BLaER1 (cell line): ENCODE results near the gene ARF3.
"Not testable (repeated sequence)": the region's sequence is repeated elsewhere in the genome, so short reads cannot be mapped to it uniquely, and the experiment has no call there.

Experiments
- H3K27ac ChIP-seq: shearing (Covaris generic); formaldehyde crosslinking; 2 replicates; pipeline ENCODE4 v1.8.1; 2022
- H3K27me3 ChIP-seq: shearing (Covaris generic); formaldehyde crosslinking; 2 replicates; pipeline ENCODE4 v1.8.1; 2022
- H3K36me3 ChIP-seq: shearing (Covaris generic); formaldehyde crosslinking; 2 replicates; pipeline ENCODE4 v1.8.1; 2022
- H3K4me1 ChIP-seq: shearing (Covaris generic); formaldehyde crosslinking; 2 replicates; pipeline ENCODE4 v1.8.1; 2022
- H3K4me2 ChIP-seq: shearing (Covaris generic); formaldehyde crosslinking; 2 replicates; pipeline ENCODE4 v1.8.1; 2022
- H3K4me3 ChIP-seq: shearing (Covaris generic); formaldehyde crosslinking; 2 replicates; pipeline ENCODE4 v1.8.1; 2022
- H3K9ac ChIP-seq: shearing (Covaris generic); formaldehyde crosslinking; 2 replicates; pipeline ENCODE4 v1.8.1; 2022
- H3K9me3 ChIP-seq: shearing (Covaris generic); formaldehyde crosslinking; 2 replicates; pipeline ENCODE4 v1.8.1; 2022
- H4K20me1 ChIP-seq: shearing (Covaris generic); formaldehyde crosslinking; 2 replicates; pipeline ENCODE4 v1.8.1; 2022
- Cebpa-rat ChIP-seq: shearing (Covaris generic); IDR thresholded peaks from 2 replicates; pipeline ENCODE4 v1.8.1; 2022

The ARF3 gene

DNA sequence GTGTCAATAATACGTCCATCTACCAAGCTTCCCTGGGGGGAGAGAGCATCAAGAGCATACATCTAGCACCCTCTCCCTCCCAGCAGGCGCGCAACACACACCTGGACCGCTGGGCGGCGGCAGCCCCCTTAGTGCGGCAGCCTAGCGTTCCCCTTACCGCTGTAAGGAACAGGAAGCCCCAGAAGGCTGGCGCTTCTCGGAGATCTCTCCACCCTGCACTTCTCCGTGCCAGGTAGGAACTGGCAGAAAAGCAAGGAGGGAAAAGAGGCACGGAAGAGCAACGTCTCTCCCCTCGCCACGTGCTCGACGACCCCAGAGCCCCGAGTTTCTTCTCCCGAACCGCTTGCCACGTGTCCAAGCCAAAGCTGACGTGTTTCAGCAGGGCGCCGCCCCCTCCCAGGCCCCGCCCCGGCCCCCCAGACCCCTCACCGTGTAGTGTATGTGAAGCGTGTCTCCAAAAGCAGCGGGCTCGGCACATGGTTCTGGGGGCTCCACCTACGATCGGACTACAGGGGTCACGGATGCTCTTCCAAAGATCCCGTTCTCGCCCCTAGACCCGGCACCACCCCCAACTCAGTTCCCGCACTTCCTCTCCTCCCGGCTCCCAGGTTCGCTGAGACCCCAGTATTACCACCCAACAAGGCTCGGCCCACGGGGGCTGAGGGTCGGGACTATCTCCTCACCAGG, 32.5 kb downstream of the ARF3 start:
- H3K4me3 ChIP-seq = peak overlapping the region; percentile 94
- peak overlapping the region; percentile 80 for H3K4me2 ChIP-seq
- no peaks in the 10 kb centered on the region for H3K9me3 ChIP-seq
- TF ChIP-seq Cebpa-rat = no peak
- peak overlapping the region; percentile 92 for H3K9ac ChIP-seq
- H4K20me1 ChIP-seq = no peaks in the 10 kb centered on the region
- H3K27me3 ChIP-seq = no peaks in the 10 kb centered on the region
- peak overlapping the region; percentile 86 for H3K27ac ChIP-seq
- peaks cover 53% of the 10 kb centered on the region for H3K36me3 ChIP-seq
- H3K4me1 ChIP-seq = peaks cover 17% of the 10 kb centered on the region

DNA sequence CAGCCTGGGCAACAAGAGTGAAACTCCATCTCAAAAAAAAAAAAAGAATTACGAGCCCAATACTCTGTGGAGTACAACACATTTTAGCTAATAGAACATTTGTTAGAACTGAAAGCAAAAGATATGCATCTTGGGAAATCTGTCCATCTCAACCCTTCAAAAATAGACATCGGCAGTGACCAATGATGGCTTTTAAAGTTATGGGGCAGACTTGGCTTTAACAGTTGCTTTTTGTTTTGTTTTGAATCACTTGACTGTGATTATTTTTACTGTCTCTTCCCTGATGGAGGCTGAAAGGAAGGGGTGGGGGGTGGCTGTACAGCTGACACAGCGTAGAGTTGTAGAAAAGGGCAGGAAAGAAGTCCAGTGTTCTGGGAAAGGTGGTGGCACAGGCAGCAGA, 34.2 kb downstream of the ARF3 start:
- Histone ChIP-seq H3K4me1 (peaks cover 25% of the 10 kb centered on the region), H3K4me2 (no peak overlapping the region), H3K9me3 (no peaks in the 10 kb centered on the region), H3K27ac (no peak overlapping the region), H4K20me1 (no peaks in the 10 kb centered on the region), H3K9ac (no peak overlapping the region), H3K36me3 (peaks cover 38% of the 10 kb centered on the region), H3K27me3 (no peaks in the 10 kb centered on the region), H3K4me3 (no peak overlapping the region)
- TF ChIP-seq Cebpa-rat = no peak

DNA sequence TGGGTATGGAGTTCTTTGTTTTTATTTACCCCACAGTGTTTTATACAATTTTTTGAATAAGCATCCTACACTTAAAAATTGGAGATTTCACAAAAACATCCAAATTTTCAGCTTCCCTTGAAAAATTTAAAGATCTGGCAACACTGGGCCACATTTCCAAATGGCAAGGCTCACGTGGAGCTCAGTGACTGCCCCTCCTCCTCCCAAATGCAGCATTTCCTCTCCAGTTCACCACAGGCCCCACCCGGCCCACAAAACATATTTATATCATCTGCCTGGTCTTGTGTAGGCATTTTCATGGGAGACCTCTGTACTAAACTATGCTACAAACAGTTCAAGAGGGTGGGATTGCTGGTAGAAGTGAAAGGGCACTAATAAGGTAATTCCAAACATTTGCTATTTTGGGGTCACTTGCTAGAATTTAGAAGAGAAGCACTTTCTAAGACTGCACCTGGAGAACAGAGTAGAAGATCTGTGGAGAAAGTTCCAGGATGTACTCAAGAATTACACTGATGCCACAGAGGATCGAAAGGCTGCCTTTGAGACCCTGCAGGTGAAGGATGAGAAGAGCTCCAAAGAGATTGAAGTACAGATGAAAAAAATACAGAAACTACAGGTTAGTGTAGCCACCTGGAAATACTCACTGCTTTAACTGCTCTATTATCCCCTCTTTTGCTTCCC, 39.3 kb downstream of the ARF3 start:
- Histone ChIP-seq H3K4me2 (peak overlapping the region; percentile 61), H3K36me3 (peaks cover 24% of the 10 kb centered on the region), H3K4me1 (peaks cover 19% of the 10 kb centered on the region), H4K20me1 (no peaks in the 10 kb centered on the region), H3K9ac (peak overlapping the region; percentile 12; the same call in 1 of the 2 replicates), H3K27me3 (no peaks in the 10 kb centered on the region), H3K4me3 (no peak overlapping the region), H3K27ac (peak overlapping the region; percentile 49; the same call in 1 of the 2 replicates), H3K9me3 (peaks cover 6% of the 10 kb centered on the region; the same call in 1 of the 2 replicates)
- no peak for TF ChIP-seq Cebpa-rat

DNA sequence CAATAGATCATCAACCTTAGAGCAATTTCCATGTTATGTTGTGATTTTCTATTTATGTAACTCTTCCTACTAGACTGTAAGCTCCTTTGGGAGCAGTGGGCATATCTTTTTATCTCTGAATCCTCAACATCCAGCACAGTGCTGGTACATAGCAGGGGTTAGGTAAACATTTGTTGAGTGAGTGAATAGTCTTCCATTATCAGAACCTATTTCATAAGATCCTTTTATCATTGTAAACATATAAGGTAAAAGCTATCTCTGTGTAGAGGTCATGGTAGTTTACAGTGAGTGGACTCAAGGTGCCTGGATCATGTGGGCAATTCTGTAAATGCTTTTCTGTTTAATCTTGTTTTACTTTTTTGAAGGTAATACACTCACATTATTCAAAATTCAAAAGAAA, 47.1 kb downstream of the ARF3 start:
- Histone ChIP-seq H3K4me1 (no peaks in the 10 kb centered on the region), H3K4me3 (no peak overlapping the region), H3K27ac (no peak overlapping the region), H3K36me3 (0 out of 2 replicates have a peak, but pooled peaks cover 3% of the 10 kb centered on the region), H3K9me3 (no peaks in the 10 kb centered on the region), H4K20me1 (no peaks in the 10 kb centered on the region), H3K4me2 (no peak overlapping the region), H3K9ac (no peak overlapping the region), H3K27me3 (no peaks in the 10 kb centered on the region)
- TF ChIP-seq Cebpa-rat = no peak

DNA sequence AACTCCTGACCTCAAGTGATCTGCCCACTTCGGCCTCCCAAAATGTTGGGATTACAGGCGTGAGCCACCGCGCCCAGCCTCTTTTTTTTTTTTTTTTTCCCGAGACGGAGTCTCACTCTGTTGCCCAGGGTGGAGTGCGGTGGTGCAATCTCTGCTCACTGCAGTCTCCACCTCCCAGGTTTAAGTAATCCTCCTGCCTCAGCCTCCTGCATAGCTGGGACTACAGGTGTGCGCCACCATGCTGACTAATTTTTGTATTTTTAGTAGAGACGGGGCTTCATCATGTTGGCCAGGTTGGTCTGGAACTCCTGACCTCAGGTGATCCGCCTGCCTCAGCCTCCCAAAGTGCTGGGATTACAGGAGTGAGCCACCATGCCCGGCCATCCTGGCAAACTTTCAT, 47.6 kb downstream of the ARF3 start:
- H3K36me3 ChIP-seq, H3K27me3 ChIP-seq, H3K4me1 ChIP-seq, H3K4me3 ChIP-seq, H3K9me3 ChIP-seq, H3K9ac ChIP-seq, H4K20me1 ChIP-seq, H3K27ac ChIP-seq, H3K4me2 ChIP-seq: not testable (repeated sequence)

DNA sequence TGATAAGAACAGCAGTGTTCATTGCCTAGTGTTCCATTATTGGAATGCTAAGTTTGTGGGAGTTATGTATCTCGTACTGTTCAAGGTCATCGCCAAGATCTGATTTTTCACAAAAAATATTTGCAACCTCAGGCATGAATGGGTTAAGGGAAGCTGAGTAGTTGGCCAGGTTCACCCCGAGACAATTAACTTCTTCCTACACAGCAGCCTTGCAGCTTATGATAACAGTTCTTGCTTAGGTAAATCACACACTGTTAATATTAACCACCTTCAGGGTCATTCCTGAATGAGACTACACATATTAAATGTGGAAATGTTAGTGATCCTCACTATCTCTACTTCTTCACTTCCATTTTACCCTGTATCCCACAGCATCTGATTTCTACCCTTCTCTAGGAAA, 50.0 kb downstream of the ARF3 start:
- H3K4me3 ChIP-seq = no peak overlapping the region
- H3K4me2 ChIP-seq = no peak overlapping the region
- H3K9ac ChIP-seq = no peak overlapping the region
- H3K27me3 ChIP-seq = no peaks in the 10 kb centered on the region
- no peak overlapping the region for H3K27ac ChIP-seq
- H3K4me1 ChIP-seq = peaks cover 18% of the 10 kb centered on the region
- H4K20me1 ChIP-seq = no peaks in the 10 kb centered on the region
- H3K9me3 ChIP-seq = no peaks in the 10 kb centered on the region
- no peaks in the 10 kb centered on the region for H3K36me3 ChIP-seq
- TF ChIP-seq Cebpa-rat = no peak

DNA sequence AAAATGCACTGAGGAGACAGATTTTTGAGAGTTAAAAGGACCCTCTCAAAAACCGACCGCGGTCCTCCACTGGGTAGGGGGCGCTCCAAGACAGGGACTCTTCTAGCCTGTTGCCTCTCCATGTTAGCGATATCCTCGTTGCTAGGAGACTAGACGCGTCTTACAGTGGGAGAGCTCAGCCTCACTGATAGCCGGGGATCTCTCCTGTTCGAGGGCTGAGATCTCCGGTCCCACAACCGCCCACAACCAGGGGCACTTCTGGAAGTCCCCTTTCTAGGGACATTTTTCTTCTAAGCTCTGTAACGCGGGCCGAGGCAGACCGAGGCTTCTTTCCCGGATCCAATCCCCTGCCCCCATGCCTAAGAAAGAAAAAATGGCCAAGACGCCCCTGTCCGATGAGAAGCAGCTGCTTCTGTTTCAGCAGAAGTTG, 53.3 kb downstream of the ARF3 start:
- H3K27me3 ChIP-seq = no peaks in the 10 kb centered on the region
- H3K4me3 ChIP-seq = peak overlapping the region; percentile 53
- peak overlapping the region; percentile 23; the same call in 1 of the 2 replicates for H3K9ac ChIP-seq
- no peak overlapping the region for H3K27ac ChIP-seq
- no peaks in the 10 kb centered on the region for H3K36me3 ChIP-seq
- H3K9me3 ChIP-seq = no peaks in the 10 kb centered on the region
- H3K4me1 ChIP-seq = peaks cover 18% of the 10 kb centered on the region
- TF ChIP-seq Cebpa-rat = no peak
- peak overlapping the region; percentile 90 for H3K4me2 ChIP-seq
- no peaks in the 10 kb centered on the region for H4K20me1 ChIP-seq

DNA sequence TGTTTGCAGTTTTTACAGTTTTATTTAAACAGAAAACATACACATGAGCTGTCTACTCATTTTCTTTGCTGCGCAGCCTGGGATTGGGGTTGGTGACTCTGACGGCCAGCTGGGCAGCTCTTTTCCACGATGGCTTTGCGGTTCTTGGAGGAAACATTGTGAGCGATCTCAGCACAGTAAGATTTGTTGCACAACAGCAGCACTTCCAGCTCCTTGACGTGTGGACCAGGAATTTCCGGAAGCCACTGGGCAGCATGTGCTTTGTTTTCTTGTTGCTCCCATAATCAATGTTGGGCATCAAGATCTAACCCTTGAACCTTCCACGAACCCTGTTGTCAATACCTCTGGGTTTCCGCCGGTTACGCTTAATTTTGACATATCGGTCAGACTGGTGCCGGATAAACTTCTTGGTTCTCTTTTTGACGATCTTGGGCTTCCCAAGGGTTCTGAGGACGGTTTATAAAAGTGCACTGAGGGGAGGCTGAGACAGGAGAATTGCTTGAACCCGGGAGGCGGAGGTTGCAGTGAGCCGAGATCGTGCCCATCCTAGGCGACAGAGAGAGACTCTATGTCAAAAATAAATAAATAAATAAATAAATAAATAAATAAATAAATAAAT, 53.8 kb downstream of the ARF3 start:
- TF ChIP-seq Cebpa-rat = no peak
- H3K27me3 ChIP-seq = no peaks in the 10 kb centered on the region
- H3K9ac ChIP-seq = no peak overlapping the region
- H3K4me2 ChIP-seq = peak overlapping the region; percentile 90
- H3K27ac ChIP-seq = no peak overlapping the region
- H3K9me3 ChIP-seq = no peaks in the 10 kb centered on the region
- H3K4me3 ChIP-seq = peak overlapping the region; percentile 53; the same call in 1 of the 2 replicates
- H3K4me1 ChIP-seq = peaks cover 18% of the 10 kb centered on the region
- H3K36me3 ChIP-seq = no peaks in the 10 kb centered on the region
- no peaks in the 10 kb centered on the region for H4K20me1 ChIP-seq

DNA sequence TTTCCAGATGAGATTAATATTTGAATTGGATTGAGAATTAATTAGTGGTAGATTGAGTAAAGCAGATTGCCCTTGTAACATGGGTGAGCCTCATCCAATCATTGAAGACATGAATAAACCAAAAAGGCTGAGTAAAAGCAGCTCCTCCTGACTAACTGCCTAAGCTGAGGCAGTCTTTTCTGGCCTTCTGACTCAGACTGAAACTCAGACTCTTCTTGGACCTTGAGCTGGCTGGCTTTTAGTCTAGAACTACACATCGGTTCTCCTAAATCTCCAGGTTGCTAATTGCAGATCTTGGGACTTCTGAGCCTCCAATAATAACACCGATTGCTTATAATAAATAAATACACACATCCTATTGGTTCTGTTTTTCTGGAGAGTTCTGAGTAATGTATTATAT, 56.0 kb downstream of the ARF3 start:
- Histone ChIP-seq H3K9me3 (no peaks in the 10 kb centered on the region), H3K4me3 (no peak overlapping the region), H3K4me2 (no peak overlapping the region), H3K27ac (no peak overlapping the region), H4K20me1 (no peaks in the 10 kb centered on the region), H3K36me3 (no peaks in the 10 kb centered on the region), H3K4me1 (peaks cover 18% of the 10 kb centered on the region), H3K27me3 (no peaks in the 10 kb centered on the region), H3K9ac (no peak overlapping the region)
- TF ChIP-seq Cebpa-rat = no peak

DNA sequence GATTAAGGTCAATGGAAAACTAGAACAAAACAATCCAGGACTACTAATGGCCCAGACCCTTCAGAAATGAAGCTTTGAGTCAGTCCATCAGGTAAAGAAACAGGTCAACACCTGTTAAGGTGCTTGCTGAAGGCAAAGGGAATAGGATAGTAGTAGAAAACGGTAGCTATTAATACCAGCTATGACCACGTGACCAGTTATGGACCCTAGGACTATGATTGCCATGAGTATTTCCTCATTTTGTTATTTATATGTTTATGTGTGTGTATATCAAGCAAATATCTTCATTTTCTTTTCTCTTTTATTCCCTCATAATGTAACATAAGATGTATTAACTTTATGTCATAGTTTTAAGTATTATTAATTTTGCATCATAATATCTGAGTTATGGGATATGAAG, 57.6 kb downstream of the ARF3 start:
- TF ChIP-seq Cebpa-rat = no peak

More for the DNA sequence above, 57.6 kb downstream of the ARF3 start:
- H3K4me3 ChIP-seq = no peak overlapping the region
- no peaks in the 10 kb centered on the region for H4K20me1 ChIP-seq
- H3K36me3 ChIP-seq = no peaks in the 10 kb centered on the region
- no peak overlapping the region for H3K4me2 ChIP-seq
- no peaks in the 10 kb centered on the region for H3K27me3 ChIP-seq
- peaks cover 17% of the 10 kb centered on the region for H3K4me1 ChIP-seq
- H3K9me3 ChIP-seq = no peaks in the 10 kb centered on the region
- H3K27ac ChIP-seq = no peak overlapping the region
- H3K9ac ChIP-seq = no peak overlapping the region
